Fibroblast of lung (primary cell): ENCODE measurements around the gene NR3C1. TPM values are rescaled to one million over a fixed set of nuclear protein-coding genes. Genes with fewer than 3 reads are reported as not detected.

Experiments used
- DNase-seq, 2 donors: peaks; one replicate each; pipeline versions ENCODE4 v3.0.0 to v3.0.0-alpha.2; 2010; ENCODE audit warnings: low read depth in 2 of 2
- H2AFZ ChIP-seq: 2 replicates; pipeline ENCODE4 v1.5.1; 2012; ENCODE audit warnings: low read length, control low read depth, inconsistent platforms
- H3K27ac ChIP-seq: 2 replicates; pipeline ENCODE4 v1.5.1; 2011; ENCODE audit warnings: low read length, control low read depth; ENCODE audit not compliant: insufficient read depth
- H3K27me3 ChIP-seq: 2 replicates; pipeline ENCODE4 v1.5.1; 2011; ENCODE audit warnings: mild to moderate bottlenecking, low read length; ENCODE audit not compliant: control insufficient read depth, insufficient read depth
- H3K36me3 ChIP-seq: 2 replicates; pipeline ENCODE4 v1.5.1; 2011; ENCODE audit warnings: low read length; ENCODE audit not compliant: control insufficient read depth, insufficient read depth
- H3K4me1 ChIP-seq: 2 replicates; pipeline ENCODE4 v1.5.1; 2011; ENCODE audit warnings: low read length; ENCODE audit not compliant: control insufficient read depth, insufficient read depth; ENCODE audit errors: extremely low read depth
- H3K4me2 ChIP-seq: 2 replicates; pipeline ENCODE4 v1.5.1; 2011; ENCODE audit warnings: low read length, control low read depth; ENCODE audit not compliant: insufficient read depth; ENCODE audit errors: extremely low read depth
- H3K4me3 ChIP-seq, 4 experiments: fragments of 200-600 bp in 1 of 4; sonication (generic) in 1 of 4; replicated peaks in 1 of 4; 2 replicates each; pipeline ENCODE4 v1.5.1; 2011 to 2016; ENCODE audit warnings: low read length in 4 of 4, low read depth in 3 of 4, mild to moderate bottlenecking in 3 of 4, control low read depth in 2 of 4, inconsistent platforms in 1 of 4, mixed read lengths in 1 of 4; ENCODE audit not compliant: insufficient read depth in 1 of 4; ENCODE audit errors: control extremely low read depth in 1 of 4
- H3K79me2 ChIP-seq: 2 replicates; pipeline ENCODE4 v1.5.1; 2012; ENCODE audit warnings: mild to moderate bottlenecking, low read length, inconsistent platforms; ENCODE audit not compliant: control insufficient read depth, insufficient read depth
- H3K9ac ChIP-seq: 2 replicates; pipeline ENCODE4 v1.5.1; 2011; ENCODE audit warnings: mild to moderate bottlenecking, low read length, control low read depth; ENCODE audit not compliant: insufficient read depth
- H3K9me3 ChIP-seq: 2 replicates; pipeline ENCODE4 v1.5.1; 2012; ENCODE audit warnings: low read depth, low read length; ENCODE audit not compliant: control insufficient read depth, insufficient read depth
- H4K20me1 ChIP-seq: 2 replicates; pipeline ENCODE4 v1.5.1; 2011; ENCODE audit warnings: low read length; ENCODE audit not compliant: control insufficient read depth, insufficient read depth; ENCODE audit errors: extremely low read depth
- CTCF ChIP-seq, 2 donors: IDR thresholded peaks in 1 of 2; conservative IDR thresholded peaks in 1 of 2; 1 replicate in 1 of 2; 2 replicates in 1 of 2; pipeline ENCODE4 v1.5.1; 2011 to 2012; ENCODE audit warnings: low read length in 2 of 2, control low read depth in 1 of 2, inconsistent platforms in 1 of 2, low read depth in 1 of 2, mild to moderate bottlenecking in 1 of 2
- EZH2 ChIP-seq: IDR thresholded peaks from 2 replicates; pipeline ENCODE4 v1.5.1; 2012; ENCODE audit warnings: low read length, control low read depth, mild to moderate bottlenecking; ENCODE audit errors: missing control alignments
- polyA plus RNA-seq, 2 donors: library from polyadenylated mRNA; depleted of rRNA in 1 of 2; stranded (reverse) in 1 of 2; unstranded in 1 of 2; fragments of >200 nt; gene quantifications; 2 replicates each; pipeline ENCODE4 v1.2.1, GENCODE V29; 2011 to 2012; ENCODE audit warnings: missing spikeins in 1 of 2
- total RNA-seq: library from RNA; depleted of rRNA; stranded (reverse); fragments of >200 nt; gene quantifications from 2 replicates; pipeline ENCODE4 v1.2.1, GENCODE V29; 2014

NR3C1 gene
- total and polyA plus RNA-seq, 2 donors (not counting 1 experiment from before 2014, with no cell fraction given), result 85.3 to 126 TPM

GRCh38 chr5:143404416-143405062 lies 1.1 kb upstream of the NR3C1 start:
- Histone ChIP-seq H2AFZ (peak overlapping the region; percentile 98), H3K4me3 (peak overlapping the region; percentile 57 to 100 (median 66)), H3K27ac (peak overlapping the region; percentile 97), H3K36me3 (no peaks in the 10 kb centered on the region), H3K79me2 (peaks cover 40% of the 10 kb centered on the region), H4K20me1 (no peaks in the 10 kb centered on the region), H3K4me2 (peak overlapping the region; percentile 95), H3K9ac (peak overlapping the region; percentile 89), H3K4me1 (no peaks in the 10 kb centered on the region), H3K9me3 (no peaks in the 10 kb centered on the region), H3K27me3 (no peaks in the 10 kb centered on the region)
- DNase-seq, result peak; percentile 90 to 97
- TF ChIP-seq EZH2 (no peak), CTCF (conservative IDR thresholded peaks at IDR 0.05 in 1 of 2, IDR thresholded peaks at IDR 0.05 in 1 of 2; ENCODE audit: low read depth in 1 of 2, low read length in 2 of 2) (no peak)

GRCh38 chr5:143403334-143403592 lies 223 bp downstream of the NR3C1 start:
- no peak overlapping the region for H2AFZ ChIP-seq
- no peak overlapping the region for H3K4me2 ChIP-seq
- no peaks in the 10 kb centered on the region for H3K4me1 ChIP-seq
- no peaks in the 10 kb centered on the region for H3K27me3 ChIP-seq
- H3K36me3 ChIP-seq, result no peaks in the 10 kb centered on the region
- H3K4me3 ChIP-seq, result peak overlapping the region; percentile 82 to 100 (median 91)
- peak overlapping the region; percentile 90 for H3K27ac ChIP-seq
- H3K79me2 ChIP-seq, result peaks cover 52% of the 10 kb centered on the region
- no peaks in the 10 kb centered on the region for H3K9me3 ChIP-seq
- TF ChIP-seq CTCF (conservative IDR thresholded peaks at IDR 0.05 in 1 of 2, IDR thresholded peaks at IDR 0.05 in 1 of 2; ENCODE audit: low read depth in 1 of 2, low read length in 2 of 2) (no peak), EZH2 (no peak)
- no peaks in the 10 kb centered on the region for H4K20me1 ChIP-seq
- H3K9ac ChIP-seq, result peak overlapping the region; percentile 93
- no peak for DNase-seq

GRCh38 chr5:143402553-143403333 lies 743 bp downstream of the NR3C1 start:
- Histone ChIP-seq H2AFZ (no peak overlapping the region), H3K27ac (peak overlapping the region; percentile 90), H3K4me2 (peak overlapping the region; percentile 85), H3K27me3 (no peaks in the 10 kb centered on the region), H3K79me2 (peaks cover 58% of the 10 kb centered on the region), H4K20me1 (no peaks in the 10 kb centered on the region), H3K4me3 (peak overlapping the region; percentile 82 to 100 (median 91)), H3K9ac (peak overlapping the region; percentile 93), H3K4me1 (no peaks in the 10 kb centered on the region), H3K36me3 (no peaks in the 10 kb centered on the region), H3K9me3 (no peaks in the 10 kb centered on the region)
- no peak for TF ChIP-seq CTCF (conservative IDR thresholded peaks at IDR 0.05 in 1 of 2, IDR thresholded peaks at IDR 0.05 in 1 of 2; ENCODE audit: low read depth in 1 of 2, low read length in 2 of 2)
- TF ChIP-seq EZH2, result no peak
- peak; percentile 51 to 60 for DNase-seq
